ENCODE measurements around the gene ZNF451. TPM values are rescaled to one million over a fixed set of nuclear protein-coding genes. Genes with fewer than 3 reads are reported as not detected.

The ZNF451 gene
- total RNA-seq, 1 experiment from 2014 or later: 62.3 TPM

DNA sequence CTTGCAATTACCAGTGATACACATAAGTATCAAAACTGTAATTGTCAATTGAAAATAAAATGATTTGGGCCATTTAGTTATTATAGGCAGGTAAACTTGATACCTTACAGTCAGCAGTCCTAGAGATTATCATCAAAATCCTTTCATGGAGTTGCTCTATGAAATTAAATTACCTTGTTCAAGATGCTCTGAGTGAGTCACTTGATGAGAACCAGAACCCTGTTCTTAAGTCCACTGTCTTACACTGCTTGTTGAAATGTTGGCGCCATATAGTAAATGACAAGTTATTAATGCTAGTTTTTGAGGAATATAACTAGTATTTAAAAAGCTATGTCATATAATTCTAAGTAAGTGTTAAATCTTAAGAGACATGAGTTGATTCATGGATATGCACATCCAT is 45.0 kb downstream of the ZNF451 start:
- peaks cover 37% of the 10 kb centered on the region for H3K36me3 Mint-ChIP-seq (ENCODE audit: insufficient read depth, unreplicated experiment)
- DNase-seq: no peak
- no peaks in the 10 kb centered on the region for H3K27me3 Mint-ChIP-seq (ENCODE audit: insufficient read depth, unreplicated experiment)
- no peak overlapping the region for H3K27ac Mint-ChIP-seq (ENCODE audit: unreplicated experiment)
- Histone ChIP-seq H3K27me3 (replicated peaks; ENCODE audit: control insufficient read depth, insufficient read depth, low read length) (no peaks in the 10 kb centered on the region), H3K4me3 (ENCODE audit: low read depth, low read length) (no peak overlapping the region), H3K36me3 (ENCODE audit: control insufficient read depth, insufficient read depth, low read length) (no peaks in the 10 kb centered on the region; the same call in 1 of the 2 replicates), H3K9me3 (no peaks in the 10 kb centered on the region), H3K4me1 (no peaks in the 10 kb centered on the region)
- intact Hi-C loops (cut with micrococcal nuclease; ENCODE audit: unreplicated experiment): no loop called here
- BruUV-seq (replicated peaks): no TSS peak
- H3K4me3 Mint-ChIP-seq (ENCODE audit: unreplicated experiment): no peak overlapping the region
- no peaks in the 10 kb centered on the region for H3K9me3 Mint-ChIP-seq (ENCODE audit: unreplicated experiment)
- CTCF ChIA-PET: no interaction called here
- POLR2A ChIA-PET: no interaction called here
- TF ChIP-seq CTCF (IDR thresholded peaks at IDR 0.05; ENCODE audit: insufficient read depth in 1 of 2, low read depth in 1 of 2, low read length in 1 of 2, severe bottlenecking in 1 of 2, unreplicated experiment in 1 of 2): no peak
- H3K4me1 Mint-ChIP-seq (ENCODE audit: low read depth, unreplicated experiment): no peaks in the 10 kb centered on the region

DNA sequence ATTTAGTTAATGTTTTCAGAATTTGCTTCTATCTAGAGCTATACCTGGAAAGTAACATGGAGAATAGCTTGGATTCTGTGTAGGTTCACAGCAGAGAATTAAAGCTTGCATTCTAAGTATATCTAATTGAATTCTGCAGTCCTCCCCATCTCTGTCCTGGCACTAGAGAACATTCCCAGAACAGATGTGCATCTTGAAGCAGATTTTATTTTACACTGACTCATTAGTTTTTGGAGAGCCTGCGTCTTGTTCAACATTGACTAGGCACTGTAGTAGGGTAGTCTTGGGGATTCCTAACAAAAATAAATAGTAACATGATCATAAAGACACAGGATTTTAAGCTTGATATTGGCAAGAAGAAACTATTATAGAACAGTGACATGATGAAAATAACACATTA is 45.9 kb downstream of the ZNF451 start:
- Histone ChIP-seq H3K4me3 (ENCODE audit: low read depth, low read length) (no peak overlapping the region), H3K9me3 (no peaks in the 10 kb centered on the region), H3K27me3 (replicated peaks; ENCODE audit: control insufficient read depth, insufficient read depth, low read length) (no peaks in the 10 kb centered on the region), H3K36me3 (ENCODE audit: control insufficient read depth, insufficient read depth, low read length) (no peaks in the 10 kb centered on the region; the same call in 1 of the 2 replicates), H3K4me1 (no peaks in the 10 kb centered on the region)
- Mint-ChIP-seq H3K36me3 (ENCODE audit: insufficient read depth, unreplicated experiment) (peaks cover 37% of the 10 kb centered on the region), H3K9me3 (ENCODE audit: unreplicated experiment) (no peaks in the 10 kb centered on the region), H3K27ac (ENCODE audit: unreplicated experiment) (no peak overlapping the region), H3K4me1 (ENCODE audit: low read depth, unreplicated experiment) (no peaks in the 10 kb centered on the region), H3K27me3 (ENCODE audit: insufficient read depth, unreplicated experiment) (no peaks in the 10 kb centered on the region), H3K4me3 (ENCODE audit: unreplicated experiment) (no peak overlapping the region)
- intact Hi-C loops (cut with micrococcal nuclease; ENCODE audit: unreplicated experiment): no loop called here
- ChIA-PET CTCF (no interaction called here), POLR2A (no interaction called here)
- no peak for DNase-seq
- BruUV-seq (replicated peaks): no TSS peak
- no peak for TF ChIP-seq CTCF (IDR thresholded peaks at IDR 0.05; ENCODE audit: insufficient read depth in 1 of 2, low read depth in 1 of 2, low read length in 1 of 2, severe bottlenecking in 1 of 2, unreplicated experiment in 1 of 2)

GRCh38 chr6:57137350-57137749 is 47.4 kb downstream of the ZNF451 start:
- BruUV-seq (replicated peaks): no TSS peak
- DNase-seq: no peak
- Histone ChIP-seq H3K9me3 (0 out of 2 replicates have a peak, but pooled peaks cover 4% of the 10 kb centered on the region), H3K27me3 (replicated peaks; ENCODE audit: control insufficient read depth, insufficient read depth, low read length) (no peaks in the 10 kb centered on the region), H3K4me1 (no peaks in the 10 kb centered on the region), H3K36me3 (ENCODE audit: control insufficient read depth, insufficient read depth, low read length) (no peaks in the 10 kb centered on the region; the same call in 1 of the 2 replicates), H3K4me3 (ENCODE audit: low read depth, low read length) (no peak overlapping the region)
- H3K9me3 Mint-ChIP-seq (ENCODE audit: unreplicated experiment): no peaks in the 10 kb centered on the region
- no peaks in the 10 kb centered on the region for H3K4me1 Mint-ChIP-seq (ENCODE audit: low read depth, unreplicated experiment)
- no peaks in the 10 kb centered on the region for H3K27me3 Mint-ChIP-seq (ENCODE audit: insufficient read depth, unreplicated experiment)
- TF ChIP-seq CTCF (IDR thresholded peaks at IDR 0.05; ENCODE audit: insufficient read depth in 1 of 2, low read depth in 1 of 2, low read length in 1 of 2, severe bottlenecking in 1 of 2, unreplicated experiment in 1 of 2): no peak
- H3K27ac Mint-ChIP-seq (ENCODE audit: unreplicated experiment): no peak overlapping the region
- intact Hi-C loops (cut with micrococcal nuclease; ENCODE audit: unreplicated experiment): no loop called here
- no peak overlapping the region for H3K4me3 Mint-ChIP-seq (ENCODE audit: unreplicated experiment)
- CTCF ChIA-PET: no interaction called here
- peaks cover 43% of the 10 kb centered on the region for H3K36me3 Mint-ChIP-seq (ENCODE audit: insufficient read depth, unreplicated experiment)
- POLR2A ChIA-PET: no interaction called here

All from Caco-2 (cell line).